H1 (cell line): ENCODE data around the gene ANXA6. TPM values are rescaled to one million over a fixed set of nuclear protein-coding genes. Genes with fewer than 3 reads are reported as not detected.

Experiments used
- CTCF ChIA-PET: fragments of 300-600 bp; sonication (Branson Sonifier 250); formaldehyde crosslinking; loops from one replicate; lab custom pipeline; 2021; ENCODE audit not compliant: partially characterized antibody; lab: Charles Lee
- POLR2A ChIA-PET: fragments of 300-600 bp; sonication (Branson Sonifier 250); formaldehyde crosslinking; loops from one replicate; lab custom pipeline; 2021; ENCODE audit warnings: inconsistent platforms; ENCODE audit not compliant: partially characterized antibody; lab: Charles Lee
- DNase-seq, 2 experiments: peaks; one replicate each; pipeline versions ENCODE4 v3.0.0 to v3.0.0-alpha.2; 2010 to 2022; ENCODE audit warnings: low spot score in 2 of 2, low read depth in 1 of 2, mixed read lengths in 1 of 2
- FAIRE-seq: peaks from 2 replicates; lab custom pipeline; 2011; peaks lifted over from hg19 to GRCh38; lab: Jason Lieb, UNC
- H2AFZ ChIP-seq: 2 replicates; pipeline ENCODE4 v1.8.1; 2012; ENCODE audit warnings: low read length, inconsistent platforms
- H2AK5ac ChIP-seq: 2 replicates; pipeline ENCODE4 v1.6.1; 2013; ENCODE audit warnings: low read depth, low read length
- H2BK120ac ChIP-seq: replicated peaks from 2 replicates; pipeline ENCODE3; 2013; ENCODE audit warnings: low read depth, low read length, inconsistent platforms
- H2BK12ac ChIP-seq: 2 replicates; pipeline ENCODE4 v1.6.1; 2013; ENCODE audit warnings: low read depth, low read length
- H2BK15ac ChIP-seq: 2 replicates; pipeline ENCODE4 v1.6.1; 2013; ENCODE audit warnings: low read length
- H2BK20ac ChIP-seq: 2 replicates; pipeline ENCODE4 v1.6.1; 2013; ENCODE audit warnings: low read length
- H2BK5ac ChIP-seq: 2 replicates; pipeline ENCODE4 v1.6.1; 2013; ENCODE audit warnings: low read depth, low read length
- H3K14ac ChIP-seq: 2 replicates; pipeline ENCODE4 v1.6.1; 2013; ENCODE audit warnings: inconsistent platforms; ENCODE audit not compliant: insufficient read length
- H3K18ac ChIP-seq: 2 replicates; pipeline ENCODE4 v1.6.1; 2013; ENCODE audit warnings: low read length; ENCODE audit errors: extremely low read depth
- H3K23ac ChIP-seq: 2 replicates; pipeline ENCODE4 v1.6.1; 2013; ENCODE audit warnings: inconsistent platforms; ENCODE audit not compliant: insufficient read length
- H3K23me2 ChIP-seq: 2 replicates; pipeline ENCODE4 v1.6.1; 2013; ENCODE audit warnings: low read depth, low read length
- H3K27ac ChIP-seq: 2 replicates; pipeline ENCODE4 v1.6.1; 2011; ENCODE audit warnings: low read depth, low read length, inconsistent platforms
- H3K27me3 ChIP-seq, 4 experiments: replicated peaks in 1 of 4; 1 replicate in 1 of 4; 2 replicates in 3 of 4; pipeline versions ENCODE4 v1.6.1 to v1.8.1; 2011 to 2013; ENCODE audit warnings: low read length in 3 of 4, mild to moderate bottlenecking in 3 of 4, inconsistent platforms in 2 of 4, mixed read lengths in 2 of 4, moderate library complexity in 1 of 4; ENCODE audit not compliant: control insufficient read depth in 3 of 4, insufficient read depth in 3 of 4; ENCODE audit errors: extremely low read depth in 1 of 4
- H3K36me3 ChIP-seq, 4 experiments: 2 replicates each; pipeline versions ENCODE4 v1.6.1 to v1.8.1; 2011 to 2013; ENCODE audit warnings: mild to moderate bottlenecking in 4 of 4, low read length in 3 of 4, moderate library complexity in 2 of 4, control low read depth in 1 of 4, inconsistent platforms in 1 of 4; ENCODE audit not compliant: insufficient read depth in 4 of 4, control insufficient read depth in 2 of 4
- H3K4ac ChIP-seq: replicated peaks from 2 replicates; pipeline ENCODE3; 2013; ENCODE audit warnings: low read length, low read depth, mixed read lengths, inconsistent platforms; ENCODE audit not compliant: insufficient read length
- H3K4me1 ChIP-seq, 4 experiments: replicated peaks in 1 of 4; 1 replicate in 1 of 4; 2 replicates in 3 of 4; pipeline versions ENCODE4 v1.6.1 to v1.8.1; 2011 to 2013; ENCODE audit warnings: low read length in 3 of 4, inconsistent platforms in 2 of 4, mixed read lengths in 1 of 4; ENCODE audit not compliant: insufficient read depth in 4 of 4, control insufficient read depth in 3 of 4
- H3K4me2 ChIP-seq, 2 experiments: 2 replicates each; pipeline versions ENCODE4 v1.6.1 to v1.8.1; 2011 to 2013; ENCODE audit warnings: low read depth in 2 of 2, low read length in 2 of 2, control low read depth in 1 of 2, inconsistent platforms in 1 of 2, mild to moderate bottlenecking in 1 of 2; ENCODE audit not compliant: insufficient read depth in 1 of 2
- H3K4me3 ChIP-seq, 4 experiments: fragments of 200-600, 300-600 bp in 1 of 4; sonication (generic), shearing (Covaris generic), sonication (Bioruptor Twin) in 1 of 4; 2 replicates each; pipeline versions ENCODE4 v1.5.1 to v1.8.1; 2011 to 2016; ENCODE audit warnings: low read length in 4 of 4, low read depth in 3 of 4, control low read depth in 2 of 4, inconsistent platforms in 2 of 4, mild to moderate bottlenecking in 2 of 4, mixed read lengths in 1 of 4, moderate library complexity in 1 of 4; ENCODE audit not compliant: insufficient read depth in 2 of 4; ENCODE audit errors: extremely low read depth in 1 of 4
- H3K56ac ChIP-seq: replicated peaks from 2 replicates; pipeline ENCODE3; 2013; ENCODE audit warnings: low read depth, mild to moderate bottlenecking, mixed read lengths, low read length, inconsistent platforms; ENCODE audit not compliant: insufficient read length
- H3K79me1 ChIP-seq: 2 replicates; pipeline ENCODE4 v1.6.1; 2013; ENCODE audit warnings: low read depth, low read length, control low read depth
- H3K79me2 ChIP-seq, 2 experiments: 2 replicates each; pipeline versions ENCODE4 v1.6.1 to v1.8.1; 2012 to 2013; ENCODE audit warnings: low read length in 2 of 2, mild to moderate bottlenecking in 2 of 2, inconsistent platforms in 1 of 2; ENCODE audit not compliant: insufficient read depth in 2 of 2, control insufficient read depth in 1 of 2
- H3K9ac ChIP-seq, 4 experiments: replicated peaks in 1 of 4; 1 replicate in 1 of 4; 2 replicates in 3 of 4; pipeline versions ENCODE4 v1.6.1 to v1.8.1; 2011 to 2013; ENCODE audit warnings: low read depth in 3 of 4, low read length in 3 of 4, control low read depth in 2 of 4, mild to moderate bottlenecking in 2 of 4, moderate library complexity in 2 of 4, inconsistent platforms in 1 of 4; ENCODE audit errors: extremely low read depth in 1 of 4
- H3K9me3 ChIP-seq, 2 experiments: 2 replicates each; pipeline versions ENCODE4 v1.6.1 to v1.8.1; 2012 to 2013; ENCODE audit warnings: mild to moderate bottlenecking in 2 of 2, moderate library complexity in 2 of 2, control low read depth in 1 of 2, inconsistent platforms in 1 of 2, low read depth in 1 of 2, low read length in 1 of 2, mixed read lengths in 1 of 2; ENCODE audit not compliant: insufficient read depth in 2 of 2
- H4K20me1 ChIP-seq, 2 experiments: replicated peaks in 1 of 2; 2 replicates each; pipeline versions ENCODE3 to v1.8.1; 2011 to 2013; ENCODE audit warnings: inconsistent platforms in 2 of 2, low read length in 2 of 2, mild to moderate bottlenecking in 1 of 2; ENCODE audit not compliant: insufficient read depth in 2 of 2, control insufficient read depth in 1 of 2
- H4K5ac ChIP-seq: 2 replicates; pipeline ENCODE4 v1.6.1; 2013; ENCODE audit warnings: low read length, low read depth, mixed read lengths, inconsistent platforms; ENCODE audit not compliant: insufficient read length
- H4K8ac ChIP-seq: 2 replicates; pipeline ENCODE4 v1.8.0; 2013; ENCODE audit warnings: mild to moderate bottlenecking, moderate library complexity, low read length, inconsistent platforms; ENCODE audit not compliant: insufficient read depth; ENCODE audit errors: extremely low read depth
- H4K91ac ChIP-seq: replicated peaks from 2 replicates; pipeline ENCODE3; 2013; ENCODE audit warnings: low read length, mixed read lengths, inconsistent platforms; ENCODE audit not compliant: insufficient read length
- BACH1 ChIP-seq: IDR thresholded peaks from 2 replicates; pipeline ENCODE4 v1.6.1; 2012; ENCODE audit warnings: low read length, improper control_type of control experiment
- KDM4A ChIP-seq: IDR thresholded peaks from one replicate; pipeline ENCODE4 v1.7.1; 2012; ENCODE audit warnings: low read depth, mild to moderate bottlenecking, moderate library complexity, low read length, inconsistent platforms; ENCODE audit not compliant: severe bottlenecking
- KDM5A ChIP-seq: fragments of 200-600 bp; IDR thresholded peaks from 2 replicates; pipeline ENCODE4 v1.7.1; 2012; ENCODE audit warnings: mild to moderate bottlenecking, low read length, inconsistent platforms, mixed read lengths
- PHF8 ChIP-seq: fragments of 200-600 bp; sonication (generic); conservative IDR thresholded peaks from 2 replicates; pipeline ENCODE4 v1.7.1; 2012; ENCODE audit warnings: low read depth, mild to moderate bottlenecking, inconsistent platforms, low read length, moderate library complexity
- TAF1 ChIP-seq: IDR thresholded peaks from 2 replicates; pipeline ENCODE4 v1.6.1; 2011; ENCODE audit warnings: mild to moderate bottlenecking, low read depth, low read length
- TCF12 ChIP-seq: IDR thresholded peaks from 2 replicates; pipeline ENCODE4 v1.6.1; 2011; ENCODE audit warnings: low read depth, mild to moderate bottlenecking, low read length
- WGBS, 2 experiments: shearing (Covaris generic) in 1 of 2; methylation state at CpG; one replicate each; pipeline versions ENCODE4 v1.1.6 to v1.1.7; 2013 to 2015; ENCODE audit warnings: low lambda C conversion rate in 2 of 2, mixed read lengths in 2 of 2, inconsistent platforms in 1 of 2, low coverage in 1 of 2, missing lambda C conversion rate in 1 of 2; ENCODE audit not compliant: insufficient replicate concordance in 2 of 2, insufficient coverage in 1 of 2, insufficient read length in 1 of 2; ENCODE audit errors: extremely low coverage in 1 of 2, missing lambda C conversion rate in 1 of 2; 5-methylcytosine and 5-hydroxymethylcytosine counted together
- polyA plus RNA-seq, 7 experiments: library from polyadenylated mRNA; depleted of rRNA in 3 of 7; stranded (reverse) in 5 of 7; unstranded in 2 of 7; fragments of >200 nt in 5 of 7; fragments of 200-250 nt in 2 of 7; gene quantifications; 1 replicate in 5 of 7; 2 replicates in 1 of 7; 4 replicates in 1 of 7; pipeline versions ENCODE4 v1.2.1 to v1.2.3, GENCODE V29; 2011 to 2013; ENCODE audit warnings: missing spikeins in 2 of 7, mixed read lengths in 2 of 7
- total RNA-seq: library from RNA; stranded (reverse); fragmentation: NEBNext Ultra II Directional; extraction: Animal tissue kit (Norgen Biotek cat#: 25700); gene quantifications from 2 replicates; pipeline ENCODE4 v1.2.1, GENCODE V29; 2021

Gene ANXA6
- total and polyA plus RNA-seq, 2 of the 8 experiments (the other 6 are each of a cell fraction or from before 2014, with no cell fraction given): 61.3 to 78.6 TPM

DNA sequence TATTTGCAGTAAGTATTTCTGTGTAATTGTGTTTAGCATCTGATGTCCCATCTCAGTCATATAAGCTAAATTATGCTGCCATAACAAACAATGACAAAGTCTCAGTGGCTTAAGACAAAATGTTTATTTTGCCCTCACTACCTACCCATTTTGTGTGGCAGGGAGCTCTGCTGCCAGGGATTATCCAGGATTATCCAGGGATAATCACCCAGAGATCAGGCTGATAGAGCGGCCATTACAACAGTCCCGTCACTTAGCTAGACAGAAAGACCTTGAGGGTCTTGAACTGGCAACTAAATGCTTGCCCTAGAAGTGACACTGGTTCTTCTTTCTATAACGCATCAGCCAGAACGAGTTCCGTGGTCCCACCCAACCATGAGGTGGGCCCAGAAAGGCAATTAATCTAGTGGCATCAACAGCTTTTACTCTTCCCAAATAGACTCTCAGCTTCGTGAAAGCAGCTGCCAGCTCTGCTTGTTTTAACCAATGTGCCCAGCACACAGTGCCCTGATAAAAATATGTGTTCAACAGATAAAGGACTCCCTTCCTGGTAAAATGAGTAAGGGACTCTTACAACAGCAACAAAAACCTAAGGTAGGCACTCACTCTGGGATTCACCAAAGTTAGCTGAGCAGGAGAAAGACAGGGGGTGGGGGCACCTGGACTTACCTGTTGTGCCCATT is 43.5 kb upstream of the ANXA6 start:
- H3K18ac ChIP-seq: no peak overlapping the region
- H2BK120ac ChIP-seq: no peak overlapping the region
- H3K23me2 ChIP-seq: no peaks in the 10 kb centered on the region
- H3K4me1 ChIP-seq: no peaks in the 10 kb centered on the region
- 93% methylated on average over 6 of the region's 6 CpGs; no CpG with 5 or more reads in 1 of the 2 experiments for WGBS, 2 experiments
- no peak overlapping the region for H2BK15ac ChIP-seq
- no peaks in the 10 kb centered on the region for H3K27me3 ChIP-seq
- no peaks in the 10 kb centered on the region for H3K79me2 ChIP-seq
- H3K27ac ChIP-seq: no peak overlapping the region
- TF ChIP-seq TCF12 (no peak), KDM5A (no peak), PHF8 (no peak), KDM4A (no peak), BACH1 (no peak), TAF1 (no peak)
- TF ChIP-seq, all 59 proteins: peak for 0
- H3K36me3 ChIP-seq: no peaks in the 10 kb centered on the region
- CTCF ChIA-PET: interaction anchor here (0.9 to 1.9 kb wide), 6 partner anchors 11 to 82 kb away, joined by 3 to 8 read pairs (median 5); no protein-coding TSS in a partner anchor
- FAIRE-seq (no peak), DNase-seq (no peak)
- no peak overlapping the region for H3K56ac ChIP-seq
- H3K9me3 ChIP-seq: no peaks in the 10 kb centered on the region
- no peak overlapping the region for H3K9ac ChIP-seq
- no peak overlapping the region for H4K91ac ChIP-seq
- H3K23ac ChIP-seq: no peak overlapping the region
- no peak overlapping the region for H2BK5ac ChIP-seq
- no peaks in the 10 kb centered on the region for H4K20me1 ChIP-seq
- H2AK5ac ChIP-seq: no peak overlapping the region
- H3K79me1 ChIP-seq: no peaks in the 10 kb centered on the region
- H4K8ac ChIP-seq: no peak overlapping the region
- no peak overlapping the region for H2BK20ac ChIP-seq
- H2BK12ac ChIP-seq: no peak overlapping the region
- POLR2A ChIA-PET: interaction anchor here (1.7 kb wide), 1 partner anchor 10 kb away, joined by 3 read pairs; no protein-coding TSS in a partner anchor
- H4K5ac ChIP-seq: no peak overlapping the region
- H2AFZ ChIP-seq: no peak overlapping the region
- H3K14ac ChIP-seq: no peak overlapping the region
- no peak overlapping the region for H3K4me3 ChIP-seq
- no peak overlapping the region for H3K4ac ChIP-seq
- H3K4me2 ChIP-seq: no peak overlapping the region
